ENCODE results near the gene DCPS.

DNA sequence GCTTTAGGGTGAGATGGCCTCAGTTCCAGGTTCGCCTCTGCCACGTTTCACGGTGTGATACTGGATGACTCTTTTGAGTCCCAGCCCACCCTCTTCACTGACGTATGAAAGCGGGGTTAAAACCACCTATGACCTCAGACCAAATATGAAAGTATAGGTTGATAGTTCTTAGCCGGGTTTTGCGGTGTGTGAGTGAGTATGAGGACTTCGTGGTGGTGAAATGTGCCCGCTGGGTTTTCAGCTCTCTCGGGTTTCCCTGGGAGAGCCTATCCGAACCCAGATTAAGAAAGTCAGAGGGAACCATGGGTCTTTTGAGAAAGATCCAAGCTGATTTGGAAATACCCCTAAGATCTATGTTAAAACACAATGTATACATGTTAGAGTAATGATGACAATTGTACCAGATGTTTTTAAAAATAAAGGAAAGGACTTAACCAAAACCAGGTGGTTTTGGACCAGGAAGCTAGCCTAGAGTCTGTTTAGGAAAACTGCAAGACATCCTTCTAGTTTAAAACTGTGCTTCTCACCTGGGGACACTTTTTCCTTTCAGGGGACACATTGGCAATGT, 25.9 kb downstream of the DCPS start:
- TF ChIP-seq, protein P1, sequence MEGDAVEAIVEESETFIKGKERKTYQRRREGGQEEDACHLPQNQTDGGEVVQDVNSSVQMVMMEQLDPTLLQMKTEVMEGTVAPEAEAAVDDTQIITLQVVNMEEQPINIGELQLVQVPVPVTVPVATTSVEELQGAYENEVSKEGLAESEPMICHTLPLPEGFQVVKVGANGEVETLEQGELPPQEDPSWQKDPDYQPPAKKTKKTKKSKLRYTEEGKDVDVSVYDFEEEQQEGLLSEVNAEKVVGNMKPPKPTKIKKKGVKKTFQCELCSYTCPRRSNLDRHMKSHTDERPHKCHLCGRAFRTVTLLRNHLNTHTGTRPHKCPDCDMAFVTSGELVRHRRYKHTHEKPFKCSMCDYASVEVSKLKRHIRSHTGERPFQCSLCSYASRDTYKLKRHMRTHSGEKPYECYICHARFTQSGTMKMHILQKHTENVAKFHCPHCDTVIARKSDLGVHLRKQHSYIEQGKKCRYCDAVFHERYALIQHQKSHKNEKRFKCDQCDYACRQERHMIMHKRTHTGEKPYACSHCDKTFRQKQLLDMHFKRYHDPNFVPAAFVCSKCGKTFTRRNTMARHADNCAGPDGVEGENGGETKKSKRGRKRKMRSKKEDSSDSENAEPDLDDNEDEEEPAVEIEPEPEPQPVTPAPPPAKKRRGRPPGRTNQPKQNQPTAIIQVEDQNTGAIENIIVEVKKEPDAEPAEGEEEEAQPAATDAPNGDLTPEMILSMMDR (IDR thresholded peaks at IDR 0.05; ENCODE audit: insufficient read depth, low read length, poor library complexity, severe bottlenecking): no peak
- TF ChIP-seq EZH2phosphoT487 (conservative IDR thresholded peaks at IDR 0.05; ENCODE audit: low read length): no peak

Measured in SU-DHL-6 (cell line).